Measurements from ENCODE around the gene KCNQ2.

KCNQ2 gene

GRCh38 chr20:63414720-63415430 is 57.6 kb downstream of the KCNQ2 start:
- Histone ChIP-seq H3K27me3 (ENCODE audit: control insufficient read depth in 1 of 2, insufficient read depth in 2 of 2, low read length in 2 of 2) (peaks cover 0 to 33% of the 10 kb centered on the region in 2 donors), H3K4me3 (ENCODE audit: low read depth in 1 of 2, low read length in 2 of 2) (no peak overlapping the region), H3K4me1 (ENCODE audit: insufficient read depth, low read length) (no peaks in the 10 kb centered on the region), H3K36me3 (ENCODE audit: insufficient read depth, low read length) (no peaks in the 10 kb centered on the region), H3K9me3 (ENCODE audit: low read length) (no peaks in the 10 kb centered on the region), H3K9ac (ENCODE audit: low read length) (no peak overlapping the region), H3K27ac (ENCODE audit: low read depth, low read length) (no peak overlapping the region)

GRCh38 chr20:63413963-63414684 is 58.3 kb downstream of the KCNQ2 start:
- Histone ChIP-seq H3K9ac (ENCODE audit: low read length) (no peak overlapping the region), H3K27ac (ENCODE audit: low read depth, low read length) (no peak overlapping the region), H3K9me3 (ENCODE audit: low read length) (no peaks in the 10 kb centered on the region), H3K4me3 (ENCODE audit: low read depth in 1 of 2, low read length in 2 of 2) (no peak overlapping the region), H3K4me1 (ENCODE audit: insufficient read depth, low read length) (no peaks in the 10 kb centered on the region), H3K27me3 (ENCODE audit: control insufficient read depth in 1 of 2, insufficient read depth in 2 of 2, low read length in 2 of 2) (peaks cover 0 to 34% of the 10 kb centered on the region in 2 donors), H3K36me3 (ENCODE audit: insufficient read depth, low read length) (no peaks in the 10 kb centered on the region)

GRCh38 chr20:63413323-63413722 is 59.1 kb downstream of the KCNQ2 start:
- H3K36me3 ChIP-seq (ENCODE audit: insufficient read depth, low read length), result no peaks in the 10 kb centered on the region
- peaks cover 0 to 29% of the 10 kb centered on the region in 2 donors for H3K27me3 ChIP-seq (ENCODE audit: control insufficient read depth in 1 of 2, insufficient read depth in 2 of 2, low read length in 2 of 2)
- no peak overlapping the region for H3K27ac ChIP-seq (ENCODE audit: low read depth, low read length)
- no peaks in the 10 kb centered on the region for H3K4me1 ChIP-seq (ENCODE audit: insufficient read depth, low read length)
- H3K9ac ChIP-seq (ENCODE audit: low read length), result no peak overlapping the region
- no peaks in the 10 kb centered on the region for H3K9me3 ChIP-seq (ENCODE audit: low read length)
- no peak overlapping the region for H3K4me3 ChIP-seq (ENCODE audit: low read depth in 1 of 2, low read length in 2 of 2)

GRCh38 chr20:63412889-63413288 is 59.6 kb downstream of the KCNQ2 start:
- no peak overlapping the region for H3K27ac ChIP-seq (ENCODE audit: low read depth, low read length)
- no peak overlapping the region for H3K9ac ChIP-seq (ENCODE audit: low read length)
- H3K9me3 ChIP-seq (ENCODE audit: low read length), result no peaks in the 10 kb centered on the region
- peaks cover 0 to 29% of the 10 kb centered on the region in 2 donors for H3K27me3 ChIP-seq (ENCODE audit: control insufficient read depth in 1 of 2, insufficient read depth in 2 of 2, low read length in 2 of 2)
- no peaks in the 10 kb centered on the region for H3K4me1 ChIP-seq (ENCODE audit: insufficient read depth, low read length)
- no peaks in the 10 kb centered on the region for H3K36me3 ChIP-seq (ENCODE audit: insufficient read depth, low read length)
- H3K4me3 ChIP-seq (ENCODE audit: low read depth in 1 of 2, low read length in 2 of 2), result no peak overlapping the region

GRCh38 chr20:63411898-63412631 is 60.4 kb downstream of the KCNQ2 start:
- no peaks in the 10 kb centered on the region for H3K4me1 ChIP-seq (ENCODE audit: insufficient read depth, low read length)
- H3K27ac ChIP-seq (ENCODE audit: low read depth, low read length), result no peak overlapping the region
- no peak overlapping the region for H3K4me3 ChIP-seq (ENCODE audit: low read depth in 1 of 2, low read length in 2 of 2)
- H3K27me3 ChIP-seq (ENCODE audit: control insufficient read depth in 1 of 2, insufficient read depth in 2 of 2, low read length in 2 of 2), result peaks cover 0 to 29% of the 10 kb centered on the region in 2 donors
- no peak overlapping the region for H3K9ac ChIP-seq (ENCODE audit: low read length)
- H3K36me3 ChIP-seq (ENCODE audit: insufficient read depth, low read length), result no peaks in the 10 kb centered on the region
- H3K9me3 ChIP-seq (ENCODE audit: low read length), result no peaks in the 10 kb centered on the region

GRCh38 chr20:63411151-63411897 is 61.1 kb downstream of the KCNQ2 start:
- no peak overlapping the region for H3K9ac ChIP-seq (ENCODE audit: low read length)
- no peak overlapping the region for H3K4me3 ChIP-seq (ENCODE audit: low read depth in 1 of 2, low read length in 2 of 2)
- H3K27me3 ChIP-seq (ENCODE audit: control insufficient read depth in 1 of 2, insufficient read depth in 2 of 2, low read length in 2 of 2), result peaks cover 0 to 26% of the 10 kb centered on the region in 2 donors
- no peaks in the 10 kb centered on the region for H3K9me3 ChIP-seq (ENCODE audit: low read length)
- H3K4me1 ChIP-seq (ENCODE audit: insufficient read depth, low read length), result no peaks in the 10 kb centered on the region
- H3K27ac ChIP-seq (ENCODE audit: low read depth, low read length), result no peak overlapping the region
- no peaks in the 10 kb centered on the region for H3K36me3 ChIP-seq (ENCODE audit: insufficient read depth, low read length)

GRCh38 chr20:63409834-63410435 is 62.5 kb downstream of the KCNQ2 start:
- Histone ChIP-seq H3K4me1 (ENCODE audit: insufficient read depth, low read length) (no peaks in the 10 kb centered on the region), H3K9me3 (ENCODE audit: low read length) (no peaks in the 10 kb centered on the region), H3K27me3 (ENCODE audit: control insufficient read depth in 1 of 2, insufficient read depth in 2 of 2, low read length in 2 of 2) (peaks cover 0 to 18% of the 10 kb centered on the region in 2 donors), H3K9ac (ENCODE audit: low read length) (no peak overlapping the region), H3K27ac (ENCODE audit: low read depth, low read length) (no peak overlapping the region), H3K36me3 (ENCODE audit: insufficient read depth, low read length) (no peaks in the 10 kb centered on the region), H3K4me3 (ENCODE audit: low read depth in 1 of 2, low read length in 2 of 2) (no peak overlapping the region)

- H3K4me1 ChIP-seq (ENCODE audit: insufficient read depth, low read length), result no peaks in the 10 kb centered on the region
- no peak overlapping the region for H3K27ac ChIP-seq (ENCODE audit: low read depth, low read length)
- no peaks in the 10 kb centered on the region for H3K9me3 ChIP-seq (ENCODE audit: low read length)
- H3K36me3 ChIP-seq (ENCODE audit: insufficient read depth, low read length), result no peaks in the 10 kb centered on the region
- no peak overlapping the region for H3K4me3 ChIP-seq (ENCODE audit: low read depth in 1 of 2, low read length in 2 of 2)
- H3K9ac ChIP-seq (ENCODE audit: low read length), result no peak overlapping the region
- H3K27me3 ChIP-seq (ENCODE audit: control insufficient read depth in 1 of 2, insufficient read depth in 2 of 2, low read length in 2 of 2), result peaks cover 0 to 19% of the 10 kb centered on the region in 2 donors
These were observed 63.2 kb downstream of the KCNQ2 start for GRCh38 chr20:63409066-63409833.

- Histone ChIP-seq H3K36me3 (ENCODE audit: insufficient read depth, low read length) (no peaks in the 10 kb centered on the region), H3K27me3 (ENCODE audit: control insufficient read depth in 1 of 2, insufficient read depth in 2 of 2, low read length in 2 of 2) (peaks cover 0 to 24% of the 10 kb centered on the region in 2 donors), H3K27ac (ENCODE audit: low read depth, low read length) (no peak overlapping the region)
These were observed 63.8 kb downstream of the KCNQ2 start for GRCh38 chr20:63408684-63409046.

GRCh38 chr20:63407928-63408683 is 64.3 kb downstream of the KCNQ2 start:
- H3K9me3 ChIP-seq (ENCODE audit: low read length), result no peaks in the 10 kb centered on the region
- peaks cover 0 to 25% of the 10 kb centered on the region in 2 donors for H3K27me3 ChIP-seq (ENCODE audit: control insufficient read depth in 1 of 2, insufficient read depth in 2 of 2, low read length in 2 of 2)
- H3K27ac ChIP-seq (ENCODE audit: low read depth, low read length), result no peak overlapping the region
- no peak overlapping the region for H3K9ac ChIP-seq (ENCODE audit: low read length)
- H3K4me1 ChIP-seq (ENCODE audit: insufficient read depth, low read length), result no peaks in the 10 kb centered on the region
- H3K36me3 ChIP-seq (ENCODE audit: insufficient read depth, low read length), result no peaks in the 10 kb centered on the region
- no peak overlapping the region for H3K4me3 ChIP-seq (ENCODE audit: low read depth in 1 of 2, low read length in 2 of 2)

More at GRCh38 chr20:63408684-63409046, 63.8 kb downstream of the KCNQ2 start:
- Histone ChIP-seq H3K4me1 (ENCODE audit: insufficient read depth, low read length) (no peaks in the 10 kb centered on the region), H3K9me3 (ENCODE audit: low read length) (no peaks in the 10 kb centered on the region), H3K9ac (ENCODE audit: low read length) (no peak overlapping the region), H3K4me3 (ENCODE audit: low read depth in 1 of 2, low read length in 2 of 2) (no peak overlapping the region)
